Neural crest cell (in vitro differentiated cells): Measurements from ENCODE around the gene WDR5. TPM values are rescaled to one million over a fixed set of nuclear protein-coding genes. Genes with fewer than 3 reads are reported as not detected.

Experiments used
- DNase-seq: peaks from one replicate; pipeline ENCODE4 v3.0.0; 2021; ENCODE audit warnings: low read depth, mixed read lengths, low spot score
- H3K27ac Mint-ChIP-seq: one replicate; pipeline ENCODE4 v1.8.0; 2021; ENCODE audit warnings: mild to moderate bottlenecking, mixed read lengths; ENCODE audit not compliant: unreplicated experiment
- H3K27me3 Mint-ChIP-seq: 2 replicates; pipeline ENCODE4 v1.8.0; 2021; ENCODE audit warnings: low read depth, mild to moderate bottlenecking, mixed read lengths
- H3K36me3 Mint-ChIP-seq: 2 replicates; pipeline ENCODE4 v1.8.0; 2021; ENCODE audit warnings: low read depth, mild to moderate bottlenecking, mixed read lengths
- H3K4me1 Mint-ChIP-seq: 2 replicates; pipeline ENCODE4 v1.8.0; 2021; ENCODE audit warnings: mixed read lengths
- H3K4me3 Mint-ChIP-seq: one replicate; pipeline ENCODE4 v1.8.0; 2021; ENCODE audit warnings: mild to moderate bottlenecking, mixed read lengths
- H3K9me3 Mint-ChIP-seq: 2 replicates; pipeline ENCODE4 v1.8.0; 2021; ENCODE audit warnings: mixed read lengths
- total RNA-seq: library from RNA; stranded (reverse); gene quantifications from 2 replicates; pipeline ENCODE4 v1.2.1, GENCODE V29; 2021
- TF ChIP-seq, protein P1 (sequence below): fragments of 200-600 bp; sonication (generic); conservative IDR thresholded peaks from 2 replicates; pipeline ENCODE4 v1.5.0; 2021; ENCODE audit warnings: antibody characterized with exemption, mild to moderate bottlenecking

Gene WDR5
- total RNA-seq, 1 donor from 2014 or later: 67.2 TPM

GRCh38 chr9:134158242-134158641 lies 22.4 kb downstream of the WDR5 start:
- H3K27me3 Mint-ChIP-seq: peaks cover 5% of the 10 kb centered on the region
- H3K4me3 Mint-ChIP-seq: peak overlapping the region; percentile 29
- no peaks in the 10 kb centered on the region for H3K4me1 Mint-ChIP-seq
- TF ChIP-seq, protein P1, sequence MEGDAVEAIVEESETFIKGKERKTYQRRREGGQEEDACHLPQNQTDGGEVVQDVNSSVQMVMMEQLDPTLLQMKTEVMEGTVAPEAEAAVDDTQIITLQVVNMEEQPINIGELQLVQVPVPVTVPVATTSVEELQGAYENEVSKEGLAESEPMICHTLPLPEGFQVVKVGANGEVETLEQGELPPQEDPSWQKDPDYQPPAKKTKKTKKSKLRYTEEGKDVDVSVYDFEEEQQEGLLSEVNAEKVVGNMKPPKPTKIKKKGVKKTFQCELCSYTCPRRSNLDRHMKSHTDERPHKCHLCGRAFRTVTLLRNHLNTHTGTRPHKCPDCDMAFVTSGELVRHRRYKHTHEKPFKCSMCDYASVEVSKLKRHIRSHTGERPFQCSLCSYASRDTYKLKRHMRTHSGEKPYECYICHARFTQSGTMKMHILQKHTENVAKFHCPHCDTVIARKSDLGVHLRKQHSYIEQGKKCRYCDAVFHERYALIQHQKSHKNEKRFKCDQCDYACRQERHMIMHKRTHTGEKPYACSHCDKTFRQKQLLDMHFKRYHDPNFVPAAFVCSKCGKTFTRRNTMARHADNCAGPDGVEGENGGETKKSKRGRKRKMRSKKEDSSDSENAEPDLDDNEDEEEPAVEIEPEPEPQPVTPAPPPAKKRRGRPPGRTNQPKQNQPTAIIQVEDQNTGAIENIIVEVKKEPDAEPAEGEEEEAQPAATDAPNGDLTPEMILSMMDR: no peak
- no peak for DNase-seq
- H3K27ac Mint-ChIP-seq: no peak overlapping the region
- no peaks in the 10 kb centered on the region for H3K9me3 Mint-ChIP-seq
- H3K36me3 Mint-ChIP-seq: peaks cover 20% of the 10 kb centered on the region

- H3K36me3 Mint-ChIP-seq: peaks cover 20% of the 10 kb centered on the region
- no peaks in the 10 kb centered on the region for H3K4me1 Mint-ChIP-seq
- no peak overlapping the region for H3K4me3 Mint-ChIP-seq
- TF ChIP-seq, protein P1: no peak
- DNase-seq: no peak
- no peak overlapping the region for H3K27ac Mint-ChIP-seq
- peaks cover 7% of the 10 kb centered on the region for H3K27me3 Mint-ChIP-seq
- no peaks in the 10 kb centered on the region for H3K9me3 Mint-ChIP-seq
Measured at GRCh38 chr9:134158753-134159392, 23.0 kb downstream of the WDR5 start.

- Mint-ChIP-seq H3K9me3 (no peaks in the 10 kb centered on the region), H3K27ac (peak overlapping the region; percentile 35), H3K4me1 (no peaks in the 10 kb centered on the region), H3K36me3 (peaks cover 20% of the 10 kb centered on the region), H3K27me3 (peaks cover 9% of the 10 kb centered on the region), H3K4me3 (peak overlapping the region; percentile 38)
- TF ChIP-seq, protein P1: no peak
- DNase-seq: no peak
Measured at GRCh38 chr9:134159566-134160245, 23.8 kb downstream of the WDR5 start.

- no peaks in the 10 kb centered on the region for H3K4me1 Mint-ChIP-seq
- no peaks in the 10 kb centered on the region for H3K9me3 Mint-ChIP-seq
- H3K27ac Mint-ChIP-seq: no peak overlapping the region
- peaks cover 20% of the 10 kb centered on the region for H3K36me3 Mint-ChIP-seq
- peak overlapping the region; percentile 69 for H3K4me3 Mint-ChIP-seq
- DNase-seq: no peak
- H3K27me3 Mint-ChIP-seq: peaks cover 9% of the 10 kb centered on the region
- TF ChIP-seq, protein P1: no peak
Measured at GRCh38 chr9:134161647-134162046, 25.8 kb downstream of the WDR5 start.

DNA sequence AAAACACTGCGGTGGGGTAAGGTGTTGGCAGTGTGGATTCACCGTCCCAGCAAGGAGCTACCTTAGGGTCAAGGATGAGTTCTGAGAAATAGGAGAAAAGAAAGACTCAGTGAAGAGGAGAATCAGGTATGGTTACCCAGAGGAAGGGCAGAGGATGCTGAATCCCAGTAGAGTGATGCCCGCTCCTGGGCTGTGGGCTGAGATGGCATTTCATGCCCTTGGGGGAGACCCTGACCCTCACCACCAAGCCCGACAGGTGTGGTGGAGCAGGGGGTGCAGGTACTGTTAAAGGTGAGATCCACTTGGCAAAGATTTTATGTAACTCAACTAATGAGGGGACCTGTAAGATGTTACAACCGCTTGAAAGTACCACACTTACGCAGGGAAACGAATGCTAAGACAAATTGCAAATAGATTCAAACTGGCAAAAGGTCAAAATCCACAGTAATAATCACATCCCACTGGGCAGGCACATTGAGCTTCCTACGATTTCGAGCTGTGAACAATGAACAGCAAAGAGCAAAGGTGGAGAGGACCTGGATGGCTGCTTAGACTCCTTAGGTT lies 26.4 kb downstream of the WDR5 start:
- no peak for DNase-seq
- no peaks in the 10 kb centered on the region for H3K9me3 Mint-ChIP-seq
- TF ChIP-seq, protein P1: no peak
- no peak overlapping the region for H3K27ac Mint-ChIP-seq
- no peaks in the 10 kb centered on the region for H3K4me1 Mint-ChIP-seq
- H3K27me3 Mint-ChIP-seq: peaks cover 9% of the 10 kb centered on the region
- peak overlapping the region; percentile 69 for H3K4me3 Mint-ChIP-seq
- peaks cover 20% of the 10 kb centered on the region for H3K36me3 Mint-ChIP-seq
